H9 (cell line): ENCODE data around the gene C2orf49. TPM values are rescaled to one million over a fixed set of nuclear protein-coding genes. Genes with fewer than 3 reads are reported as not detected.

Source experiments
- DNase-seq: peaks from one replicate; pipeline ENCODE4 v3.0.0-alpha.2; 2017
- H2AFZ ChIP-seq: one replicate; pipeline ENCODE4 v1.6.1; 2013; ENCODE audit warnings: mild to moderate bottlenecking, low read length, control low read depth, moderate library complexity
- H2AK5ac ChIP-seq: 2 replicates; pipeline ENCODE4 v1.6.1; 2013; ENCODE audit warnings: low read length, control low read depth, mixed read lengths; ENCODE audit not compliant: insufficient read length
- H2BK120ac ChIP-seq: one replicate; pipeline ENCODE4 v1.6.1; 2013; ENCODE audit warnings: low read depth, mild to moderate bottlenecking, low read length, control low read depth, inconsistent platforms; ENCODE audit not compliant: poor library complexity, severe bottlenecking
- H2BK12ac ChIP-seq: 2 replicates; pipeline ENCODE4 v1.6.1; 2013; ENCODE audit warnings: low read length, control low read depth, mixed read lengths, low read depth; ENCODE audit not compliant: insufficient read length
- H2BK15ac ChIP-seq: 2 replicates; pipeline ENCODE4 v1.6.1; 2013; ENCODE audit warnings: low read depth, low read length, control low read depth
- H2BK20ac ChIP-seq: one replicate; pipeline ENCODE4 v1.6.1; 2013; ENCODE audit warnings: low read depth, mild to moderate bottlenecking, low read length, control low read depth, inconsistent platforms; ENCODE audit not compliant: poor library complexity, severe bottlenecking
- H2BK5ac ChIP-seq: 2 replicates; pipeline ENCODE4 v1.6.1; 2013; ENCODE audit warnings: low read length, control low read depth, mixed read lengths; ENCODE audit not compliant: insufficient read length
- H3K14ac ChIP-seq: 2 replicates; pipeline ENCODE4 v1.6.1; 2013; ENCODE audit warnings: low read length, control low read depth; ENCODE audit not compliant: insufficient read depth
- H3K18ac ChIP-seq: 2 replicates; pipeline ENCODE4 v1.6.1; 2013; ENCODE audit warnings: low read depth, mild to moderate bottlenecking, mixed read lengths, low read length, control low read depth; ENCODE audit not compliant: insufficient read length
- H3K23ac ChIP-seq: 2 replicates; pipeline ENCODE4 v1.6.1; 2013; ENCODE audit warnings: low read length, control low read depth, mixed read lengths, low read depth; ENCODE audit not compliant: insufficient read length
- H3K23me2 ChIP-seq: 2 replicates; pipeline ENCODE4 v1.6.1; 2013; ENCODE audit warnings: low read depth, mild to moderate bottlenecking, mixed read lengths, low read length, control low read depth; ENCODE audit not compliant: insufficient read length, poor library complexity, severe bottlenecking
- H3K27ac ChIP-seq: 2 replicates; pipeline ENCODE4 v1.5.1; 2013; ENCODE audit warnings: low read length, control low read depth, mixed read lengths, low read depth; ENCODE audit not compliant: insufficient read length
- H3K27me3 ChIP-seq: 2 replicates; pipeline ENCODE4 v1.6.1; 2013; ENCODE audit warnings: low read length, control low read depth, inconsistent platforms; ENCODE audit not compliant: insufficient read depth
- H3K4ac ChIP-seq: 2 replicates; pipeline ENCODE4 v1.6.1; 2013; ENCODE audit warnings: low read depth, mild to moderate bottlenecking, control low read depth, inconsistent platforms, low read length, moderate library complexity
- H3K4me1 ChIP-seq: 2 replicates; pipeline ENCODE4 v1.6.1; 2013; ENCODE audit warnings: low read length, control low read depth, inconsistent platforms; ENCODE audit not compliant: insufficient read depth
- H3K4me2 ChIP-seq: 2 replicates; pipeline ENCODE4 v1.6.1; 2013; ENCODE audit warnings: low read length, control low read depth, mixed read lengths; ENCODE audit not compliant: insufficient read length, insufficient read depth
- H3K56ac ChIP-seq: 2 replicates; pipeline ENCODE4 v1.6.1; 2013; ENCODE audit warnings: low read depth, mild to moderate bottlenecking, mixed read lengths, low read length, control low read depth; ENCODE audit not compliant: insufficient read length
- H3K79me1 ChIP-seq: 2 replicates; pipeline ENCODE4 v1.6.1; 2013; ENCODE audit warnings: low read depth, mild to moderate bottlenecking, moderate library complexity, low read length, control low read depth, inconsistent platforms; ENCODE audit not compliant: insufficient read depth, poor library complexity, severe bottlenecking
- H3K79me2 ChIP-seq: 2 replicates; pipeline ENCODE4 v1.6.1; 2013; ENCODE audit warnings: low read length, control low read depth, inconsistent platforms; ENCODE audit not compliant: insufficient read depth
- H3K9ac ChIP-seq: 2 replicates; pipeline ENCODE4 v1.6.1; 2013; ENCODE audit warnings: low read length, control low read depth, mixed read lengths; ENCODE audit not compliant: insufficient read length; ENCODE audit errors: extremely low read depth
- H3K9me3 ChIP-seq: one replicate; pipeline ENCODE4 v1.6.1; 2013; ENCODE audit warnings: low read depth, low read length, inconsistent platforms; ENCODE audit not compliant: control insufficient read depth
- H3T11ph ChIP-seq: one replicate; pipeline ENCODE4 v1.6.1; 2013; ENCODE audit warnings: mild to moderate bottlenecking, low read length, control low read depth, inconsistent platforms
- H4K20me1 ChIP-seq: one replicate; pipeline ENCODE4 v1.6.1; 2013; ENCODE audit not compliant: control insufficient read depth, insufficient read length, insufficient read depth
- H4K5ac ChIP-seq: 2 replicates; pipeline ENCODE4 v1.6.1; 2013; ENCODE audit warnings: low read depth, mild to moderate bottlenecking, mixed read lengths, low read length, control low read depth; ENCODE audit not compliant: insufficient read length
- H4K8ac ChIP-seq: replicated peaks from 2 replicates; pipeline ENCODE4 v1.6.1; 2013; ENCODE audit warnings: low read length, control low read depth, mixed read lengths, low read depth; ENCODE audit not compliant: insufficient read length
- H4K91ac ChIP-seq: 2 replicates; pipeline ENCODE4 v1.6.1; 2013; ENCODE audit warnings: low read depth, mild to moderate bottlenecking, moderate library complexity, mixed read lengths, low read length, control low read depth; ENCODE audit not compliant: insufficient read length
- H3K27ac Mint-ChIP-seq, 3 experiments: 2 replicates in 2 of 3; 3 replicates in 1 of 3; pipeline ENCODE4 v1.8.0; 2020 to 2021; ENCODE audit warnings: mixed read lengths in 3 of 3, mild to moderate bottlenecking in 1 of 3, moderate library complexity in 1 of 3
- H3K27me3 Mint-ChIP-seq: 2 replicates; pipeline ENCODE4 v1.8.0; 2021; ENCODE audit warnings: low read depth, mild to moderate bottlenecking, moderate library complexity, mixed read lengths
- H3K36me3 Mint-ChIP-seq, 3 experiments: 2 replicates in 2 of 3; 3 replicates in 1 of 3; pipeline ENCODE4 v1.8.0; 2020 to 2021; ENCODE audit warnings: low read depth in 3 of 3, mixed read lengths in 3 of 3; ENCODE audit not compliant: insufficient read depth in 1 of 3
- H3K4me1 Mint-ChIP-seq, 2 experiments: 2 replicates each; pipeline ENCODE4 v1.8.0; 2020; ENCODE audit warnings: mixed read lengths in 2 of 2
- H3K4me3 Mint-ChIP-seq, 2 experiments: 2 replicates in 1 of 2; 3 replicates in 1 of 2; pipeline ENCODE4 v1.8.0; 2020 to 2021; ENCODE audit warnings: mild to moderate bottlenecking in 2 of 2, mixed read lengths in 2 of 2, moderate library complexity in 1 of 2
- H3K9me3 Mint-ChIP-seq, 2 experiments: 2 replicates in 1 of 2; 3 replicates in 1 of 2; pipeline ENCODE4 v1.8.0; 2020; ENCODE audit warnings: mild to moderate bottlenecking in 2 of 2, mixed read lengths in 2 of 2, moderate library complexity in 1 of 2
- WGBS: extraction: QIAGEN DNeasy Blood & Tissue Kit; methylation state at CpG from one replicate; pipeline ENCODE4 v1.1.7; 2013; ENCODE audit warnings: missing lambda C conversion rate, low lambda C conversion rate, mixed read lengths; ENCODE audit not compliant: insufficient read length; ENCODE audit errors: extremely low coverage; 5-methylcytosine and 5-hydroxymethylcytosine counted together
- total RNA-seq: library from RNA; stranded (reverse); gene quantifications from 2 replicates; pipeline ENCODE4 v1.2.1, GENCODE V29; 2021
- TF ChIP-seq, protein P1 (sequence below): fragments of 200-600 bp; sonication (generic); conservative IDR thresholded peaks from 3 replicates; pipeline ENCODE4 v1.8.0; 2021; ENCODE audit warnings: antibody characterized with exemption, mild to moderate bottlenecking

C2orf49 gene
- total RNA-seq, 1 experiment from 2014 or later, result 18.8 TPM

DNA sequence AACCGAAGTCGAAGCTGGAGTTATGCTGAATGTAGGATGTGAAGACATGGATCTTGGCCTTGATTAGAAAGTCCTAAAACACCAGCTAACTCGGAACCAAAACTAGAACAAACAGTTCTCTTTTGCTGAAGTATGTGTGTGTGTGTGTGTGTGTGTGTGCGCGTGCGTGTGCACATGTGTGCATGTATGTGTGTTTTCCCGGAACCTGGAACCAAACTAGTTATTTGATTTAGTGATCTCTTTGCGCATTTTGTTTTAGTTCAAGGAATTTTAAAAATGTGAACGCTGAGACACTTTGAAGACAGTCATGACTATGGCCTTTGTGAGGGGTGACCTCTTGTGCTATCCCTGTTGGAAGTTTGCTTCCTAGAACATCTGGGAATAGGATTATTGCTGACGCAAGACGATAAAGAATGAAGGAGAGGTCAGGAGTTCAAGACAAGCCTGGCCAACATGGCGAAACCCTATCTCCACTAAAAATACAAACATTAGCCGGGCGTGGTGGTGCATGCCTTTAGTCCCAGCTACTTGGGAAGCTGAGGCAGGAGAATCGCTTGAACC, 37.7 kb downstream of the C2orf49 start:
- H3K23me2 ChIP-seq, result no peaks in the 10 kb centered on the region
- Mint-ChIP-seq H3K36me3 (peaks cover 0 to 29% (median 19%) of the 10 kb centered on the region in 3 experiments; a peak in 5 of 7 replicates), H3K27me3 (no peaks in the 10 kb centered on the region; the same call in 1 of the 2 replicates), H3K27ac (0 out of 7 replicates have a peak overlapping the region, but pooled peaks of 1 of the 3 experiments have one; percentile 23), H3K4me3 (no peak overlapping the region), H3K9me3 (no peaks in the 10 kb centered on the region), H3K4me1 (0 out of 4 replicates have a peak, but pooled peaks cover 0 to 2% of the 10 kb centered on the region in 2 experiments)
- no peak overlapping the region for H2BK12ac ChIP-seq
- no peak overlapping the region for H3K14ac ChIP-seq
- no peak overlapping the region for H4K91ac ChIP-seq
- no peaks in the 10 kb centered on the region for H3K4me1 ChIP-seq
- H3K56ac ChIP-seq, result no peak overlapping the region
- no peaks in the 10 kb centered on the region for H3K27me3 ChIP-seq
- no CpG with 5 or more reads among the region's 15 CpGs for WGBS
- H3K79me1 ChIP-seq, result no peaks in the 10 kb centered on the region
- H3T11ph ChIP-seq, result no peak overlapping the region
- no peak overlapping the region for H2BK20ac ChIP-seq
- no peak overlapping the region for H3K9ac ChIP-seq
- H2BK15ac ChIP-seq, result no peak overlapping the region
- no peaks in the 10 kb centered on the region for H4K20me1 ChIP-seq
- no peak overlapping the region for H3K4ac ChIP-seq
- no peak overlapping the region for H3K23ac ChIP-seq
- H2AK5ac ChIP-seq, result no peak overlapping the region
- H3K79me2 ChIP-seq, result no peaks in the 10 kb centered on the region
- no peak overlapping the region for H3K27ac ChIP-seq
- no peaks in the 10 kb centered on the region for H3K9me3 ChIP-seq
- no peak overlapping the region for H3K4me2 ChIP-seq
- TF ChIP-seq, protein P1, sequence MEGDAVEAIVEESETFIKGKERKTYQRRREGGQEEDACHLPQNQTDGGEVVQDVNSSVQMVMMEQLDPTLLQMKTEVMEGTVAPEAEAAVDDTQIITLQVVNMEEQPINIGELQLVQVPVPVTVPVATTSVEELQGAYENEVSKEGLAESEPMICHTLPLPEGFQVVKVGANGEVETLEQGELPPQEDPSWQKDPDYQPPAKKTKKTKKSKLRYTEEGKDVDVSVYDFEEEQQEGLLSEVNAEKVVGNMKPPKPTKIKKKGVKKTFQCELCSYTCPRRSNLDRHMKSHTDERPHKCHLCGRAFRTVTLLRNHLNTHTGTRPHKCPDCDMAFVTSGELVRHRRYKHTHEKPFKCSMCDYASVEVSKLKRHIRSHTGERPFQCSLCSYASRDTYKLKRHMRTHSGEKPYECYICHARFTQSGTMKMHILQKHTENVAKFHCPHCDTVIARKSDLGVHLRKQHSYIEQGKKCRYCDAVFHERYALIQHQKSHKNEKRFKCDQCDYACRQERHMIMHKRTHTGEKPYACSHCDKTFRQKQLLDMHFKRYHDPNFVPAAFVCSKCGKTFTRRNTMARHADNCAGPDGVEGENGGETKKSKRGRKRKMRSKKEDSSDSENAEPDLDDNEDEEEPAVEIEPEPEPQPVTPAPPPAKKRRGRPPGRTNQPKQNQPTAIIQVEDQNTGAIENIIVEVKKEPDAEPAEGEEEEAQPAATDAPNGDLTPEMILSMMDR, result no peak
- no peak overlapping the region for H2AFZ ChIP-seq
- H2BK5ac ChIP-seq, result no peak overlapping the region
- no peak overlapping the region for H4K5ac ChIP-seq
- DNase-seq, result no peak
- no peak overlapping the region for H2BK120ac ChIP-seq
- H3K18ac ChIP-seq, result no peak overlapping the region
- H4K8ac ChIP-seq, result no peak overlapping the region
